Stimulated activated CD4-positive, alpha-beta T cell treated with anti-CD3 and anti-CD28 coated beads, Interleukin-4, amount 100 ng/mL, for 4 hours (primary cell): ENCODE data around the gene SNRPA.

Experiments
- DNase-seq, 2 experiments: peaks; one replicate each; pipeline ENCODE4 v3.0.0-alpha.2; 2020

SNRPA gene

GRCh38 chr19:40750874-40751537 lies at the start of gene SNRPA:
SNRPA (plus strand) TSS chr19:40751203; CDS start chr19:40751409, 206 bp downstream.
- peak; percentile 89 to 96 for DNase-seq

DNA sequence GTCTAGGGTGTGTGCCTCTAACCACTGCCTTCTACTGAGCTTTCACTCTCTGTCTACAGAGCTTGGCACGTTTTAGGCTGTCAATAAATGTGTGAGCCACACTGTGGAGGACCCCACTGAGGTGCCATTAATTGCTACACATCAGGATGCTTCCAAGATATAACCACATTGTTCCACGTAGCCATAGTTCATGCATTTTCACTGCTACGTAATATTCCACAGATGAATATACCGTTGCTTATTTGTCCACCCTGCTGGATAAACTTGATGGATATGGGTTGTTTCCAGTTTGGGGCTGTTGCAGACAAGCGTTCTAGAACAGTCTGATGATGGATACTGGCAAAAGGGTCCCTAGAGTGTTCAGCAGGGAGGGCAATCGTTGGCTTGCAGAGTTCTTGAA lies 49.2 kb upstream of the SNRPA start:
- DNase-seq, result no peak

- no peak for DNase-seq
These were observed 48.5 kb upstream of the SNRPA start for GRCh38 chr19:40702337-40703012.

DNA sequence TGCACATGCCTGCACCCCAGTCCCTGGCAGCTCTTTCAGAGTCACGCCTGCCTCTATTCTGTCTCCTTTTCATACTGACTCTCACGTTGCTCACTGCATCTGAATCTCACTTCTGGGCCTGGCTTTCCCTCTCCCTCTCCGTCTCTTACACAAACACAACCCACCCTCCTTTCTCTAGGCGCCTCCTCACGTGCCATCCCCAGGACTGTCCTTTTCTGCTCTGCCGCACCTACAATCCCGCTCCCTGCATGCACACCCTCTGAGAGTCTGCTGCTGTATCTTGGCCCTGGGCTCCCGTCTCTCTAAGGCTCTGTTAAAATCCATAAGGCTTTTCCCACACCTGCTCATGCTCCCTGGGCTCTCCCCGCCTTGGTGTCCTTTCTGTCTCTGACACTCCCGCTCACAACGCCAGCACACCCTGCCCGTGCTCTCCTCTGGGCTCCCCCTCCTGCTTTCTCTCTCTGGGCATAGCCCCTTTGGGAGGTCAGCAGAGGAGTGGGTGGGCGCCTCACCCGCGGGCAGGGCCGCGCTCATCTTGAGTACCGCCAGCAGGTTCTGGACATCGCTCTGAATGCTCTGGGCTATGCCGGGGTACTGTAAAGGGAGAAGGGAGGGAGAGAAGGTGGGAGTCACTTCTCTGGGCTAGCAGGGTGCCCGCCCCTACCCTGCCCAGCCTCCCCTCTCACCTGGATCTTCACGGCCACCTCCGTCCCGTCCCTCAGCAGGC lies 47.8 kb upstream of the SNRPA start:
- no peak for DNase-seq

GRCh38 chr19:40704491-40705361 lies 46.3 kb upstream of the SNRPA start:
- DNase-seq, result no peak

GRCh38 chr19:40705362-40705651 lies 45.7 kb upstream of the SNRPA start:
- DNase-seq, result no peak

GRCh38 chr19:40705950-40706619 lies 44.9 kb upstream of the SNRPA start:
- no peak for DNase-seq

DNA sequence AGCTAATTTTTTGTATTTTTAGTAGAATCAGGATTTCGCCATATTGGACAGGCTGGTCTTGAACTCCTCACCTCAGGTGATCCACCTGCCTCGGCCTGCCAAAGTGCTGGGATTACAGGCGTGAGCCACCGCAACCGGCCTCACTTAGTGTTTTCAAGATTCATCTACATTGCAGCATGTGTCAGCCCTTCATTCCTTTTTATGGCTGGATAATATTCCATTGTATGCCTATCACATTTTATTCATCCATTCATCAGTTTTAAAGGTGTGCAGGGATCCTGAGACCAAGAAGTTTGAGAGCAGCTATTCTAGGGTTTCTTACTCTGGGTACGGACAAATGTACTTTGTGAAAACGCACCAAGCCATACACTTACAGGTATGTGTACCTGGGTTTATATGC lies 43.4 kb upstream of the SNRPA start:
- DNase-seq, result no peak

DNA sequence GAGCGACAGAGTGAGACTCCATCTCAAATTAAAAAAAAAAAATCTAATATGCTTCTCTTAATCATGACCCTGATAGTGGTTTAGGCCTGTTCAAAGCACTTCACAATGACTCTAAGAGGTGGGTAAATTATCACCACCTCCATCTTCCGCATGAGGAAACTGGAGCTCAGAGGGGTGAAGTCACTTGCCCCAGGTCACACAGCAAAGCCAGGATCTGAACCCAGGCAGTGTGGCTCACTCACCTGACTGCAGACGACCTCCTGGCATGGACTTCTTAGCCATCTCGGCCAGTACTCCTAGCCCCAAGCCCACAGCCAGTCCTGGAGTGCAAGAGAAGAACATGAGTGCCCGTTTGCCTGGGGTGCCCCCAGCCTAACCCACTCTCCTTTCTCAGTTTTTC lies 41.2 kb upstream of the SNRPA start:
- no peak for DNase-seq

DNA sequence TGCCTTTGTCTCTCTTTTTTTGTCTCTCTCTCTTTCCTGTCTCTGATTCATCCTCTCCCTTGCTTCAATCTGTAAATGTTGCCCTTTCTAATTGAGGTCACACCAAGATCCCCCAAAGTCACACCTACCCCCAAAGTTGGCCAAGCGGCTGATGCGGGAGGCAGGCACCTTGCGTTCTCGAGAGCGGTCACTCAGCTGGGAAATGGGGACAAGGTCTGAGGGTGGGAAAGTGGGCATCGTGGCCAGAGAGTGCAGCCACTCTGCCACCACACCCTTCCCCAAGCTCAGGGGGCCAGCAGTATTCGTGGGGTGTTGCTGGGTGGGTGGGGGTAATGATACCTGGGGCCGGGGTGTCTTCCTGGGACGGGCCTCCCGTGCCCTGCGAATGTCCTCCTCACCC lies 37.1 kb upstream of the SNRPA start:
- DNase-seq, result no peak

GRCh38 chr19:40714441-40715299 lies 36.3 kb upstream of the SNRPA start:
- DNase-seq, result peak; percentile 89 to 91

DNA sequence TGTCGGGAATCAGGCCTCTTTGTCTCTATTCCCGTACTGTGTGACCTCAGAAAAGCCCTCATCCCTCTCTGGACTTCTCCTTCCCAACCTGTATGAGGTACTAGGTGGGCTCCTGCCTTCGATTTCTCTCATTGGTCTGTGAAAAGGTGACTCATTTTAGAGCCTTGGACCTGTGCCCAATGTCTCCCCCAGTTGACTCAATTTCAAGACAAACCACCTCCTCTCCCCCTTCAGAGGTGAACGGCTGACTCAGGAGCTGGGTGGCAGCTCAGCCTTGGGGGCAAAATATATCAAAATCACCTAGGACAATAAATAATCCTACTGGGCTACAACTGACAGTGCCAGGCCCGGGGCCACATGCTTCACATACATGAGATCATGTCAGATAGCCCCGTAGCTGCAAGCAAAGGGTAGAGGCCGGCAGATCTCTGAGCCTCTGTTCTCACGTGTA lies 34.9 kb upstream of the SNRPA start:
- peak; percentile 52 to 86 for DNase-seq

- peak; percentile 100 for DNase-seq
These were observed 34.3 kb upstream of the SNRPA start, which contains the start of the genes COQ8B and ITPKC for GRCh38 chr19:40716482-40717324. COQ8B (minus strand) TSS chr19:40716886; CDS start chr19:40714632, 2,254 bp downstream. ITPKC (plus strand) TSS chr19:40717112; CDS start chr19:40717136, 24 bp downstream.

DNA sequence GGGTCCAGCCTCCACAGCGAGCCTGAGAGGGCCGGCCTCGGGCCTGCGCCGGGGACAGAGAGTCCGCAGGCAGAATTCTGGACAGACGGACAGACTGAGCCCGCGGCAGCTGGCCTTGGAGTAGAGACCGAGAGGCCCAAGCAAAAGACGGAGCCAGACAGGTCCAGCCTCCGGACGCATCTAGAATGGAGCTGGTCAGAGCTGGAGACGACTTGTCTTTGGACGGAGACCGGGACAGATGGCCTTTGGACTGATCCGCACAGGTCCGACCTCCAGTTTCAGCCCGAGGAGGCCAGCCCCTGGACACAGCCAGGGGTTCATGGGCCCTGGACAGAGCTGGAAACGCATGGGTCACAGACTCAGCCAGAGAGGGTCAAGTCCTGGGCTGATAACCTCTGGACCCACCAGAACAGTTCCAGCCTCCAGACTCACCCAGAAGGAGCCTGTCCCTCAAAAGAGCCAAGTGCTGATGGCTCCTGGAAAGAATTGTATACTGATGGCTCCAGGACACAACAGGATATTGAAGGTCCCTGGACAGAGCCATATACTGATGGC lies 33.6 kb upstream of the SNRPA start:
- DNase-seq, result no peak

- DNase-seq, result peak in 1 of 2 experiments; percentile 6
These were observed 32.9 kb upstream of the SNRPA start for GRCh38 chr19:40717880-40718773.

DNA sequence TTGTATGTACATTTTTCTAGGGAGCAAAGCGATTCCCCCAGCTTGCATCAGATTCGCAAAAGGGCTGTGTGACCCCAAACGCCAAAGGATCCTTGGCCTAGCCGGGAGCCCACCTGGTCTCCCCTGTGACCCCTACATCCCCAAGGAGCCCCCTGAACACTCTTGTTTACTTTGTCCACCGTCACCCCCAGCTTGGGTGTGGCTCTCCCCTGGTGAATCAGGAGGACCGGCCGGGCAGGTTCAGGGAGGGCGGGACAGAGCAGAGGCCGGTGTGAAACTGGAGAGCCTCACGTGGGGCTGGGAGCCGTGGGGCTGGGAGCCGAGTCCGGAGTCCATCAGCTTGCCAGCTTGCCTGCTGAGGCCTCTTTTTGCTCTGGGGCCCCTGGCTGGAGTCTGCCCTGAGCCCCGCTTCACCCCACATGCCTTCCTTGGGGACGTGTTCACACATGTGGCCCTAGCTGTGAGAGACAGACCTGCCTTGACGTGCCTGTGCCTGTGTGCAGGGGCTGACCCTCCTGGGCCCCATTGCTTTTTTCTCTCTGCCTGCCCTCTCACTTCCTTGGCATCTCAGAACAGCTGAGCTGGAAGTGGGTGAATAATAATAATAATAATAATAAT lies 32.1 kb upstream of the SNRPA start:
- DNase-seq, result no peak

DNA sequence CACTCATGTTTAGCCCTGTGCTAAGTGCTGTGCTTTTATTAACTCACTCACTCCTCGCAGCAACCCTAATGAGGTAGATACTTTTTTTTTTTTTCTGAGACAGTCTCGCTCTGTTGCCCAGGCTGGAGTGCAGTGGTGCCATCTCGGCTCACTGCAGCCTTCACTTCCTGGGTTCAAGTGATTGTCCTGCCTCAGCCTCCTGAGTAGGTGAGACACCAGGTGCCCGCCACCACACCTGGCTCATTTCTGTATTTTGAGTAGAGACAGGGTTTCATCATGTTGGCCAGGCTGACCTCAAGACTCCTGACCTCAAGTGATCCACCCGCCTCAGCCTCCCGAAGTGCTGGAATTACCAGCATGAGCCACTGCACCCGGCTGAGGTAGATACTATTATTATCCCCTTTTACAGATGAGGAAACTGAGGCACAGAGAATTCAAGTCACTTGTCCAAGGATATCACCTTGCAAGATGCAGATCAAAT lies 31.5 kb upstream of the SNRPA start:
- no peak for DNase-seq

- DNase-seq, result no peak
These were observed 29.9 kb upstream of the SNRPA start for GRCh38 chr19:40721140-40721486.
